Activated gamma-delta T cell (primary cell): ENCODE results near the gene TMEM255B.

ENCODE experiments used
- DNase-seq: peaks from one replicate; lab custom pipeline; 2025; lab: John Stamatoyannopoulos, UW

The TMEM255B gene

DNA sequence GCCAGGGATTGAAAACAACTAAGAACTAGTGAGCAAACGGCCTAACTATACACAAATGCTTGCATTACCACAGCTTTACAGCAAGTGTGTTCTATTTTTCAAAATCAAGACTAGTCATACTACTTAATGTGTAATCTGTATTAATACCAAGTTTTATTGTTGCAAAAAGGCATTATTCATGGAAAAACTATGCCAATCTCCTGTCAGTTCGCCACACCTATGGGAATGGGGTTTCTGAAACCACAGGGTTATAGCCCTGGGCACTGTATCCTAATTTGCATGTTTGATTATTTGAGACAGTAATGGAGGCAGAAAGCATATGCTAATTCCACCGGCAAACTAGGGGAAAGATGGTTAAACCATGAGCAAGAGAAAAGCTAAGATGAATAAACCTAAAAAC, 90.5 kb downstream of the TMEM255B start:
- DNase-seq = no peak

- DNase-seq = no peak
Measured at GRCh38 chr13:113849981-113850721, 91.1 kb downstream of the TMEM255B start.

GRCh38 chr13:113850722-113851479, 91.9 kb downstream of the TMEM255B start:
- DNase-seq = no peak

DNA sequence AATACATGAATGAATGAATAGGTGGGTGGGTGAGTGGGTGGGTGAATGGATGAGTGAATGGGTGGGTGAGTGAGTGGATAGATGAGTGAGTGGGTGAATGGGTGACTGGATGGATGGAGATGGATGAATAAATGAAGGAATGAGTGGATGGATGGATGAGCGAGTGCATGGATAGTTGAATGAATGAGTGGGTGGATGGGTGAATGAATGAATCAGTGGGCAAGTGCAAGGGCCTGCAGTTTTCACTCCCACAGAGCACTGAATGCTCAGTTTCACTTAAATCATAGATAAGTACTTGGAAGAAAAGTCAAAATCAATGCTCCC, 92.4 kb downstream of the TMEM255B start:
- no peak for DNase-seq

- no peak for DNase-seq
Measured at GRCh38 chr13:113851826-113852535, 93.0 kb downstream of the TMEM255B start.

GRCh38 chr13:113852536-113853517, 93.8 kb downstream of the TMEM255B start:
- DNase-seq = no peak

- DNase-seq = no peak
Measured at GRCh38 chr13:113853518-113854237, 94.7 kb downstream of the TMEM255B start.

GRCh38 chr13:113854238-113855011, 95.4 kb downstream of the TMEM255B start:
- DNase-seq = no peak

- DNase-seq = no peak
Measured at GRCh38 chr13:113855012-113855921, 96.2 kb downstream of the TMEM255B start.

DNA sequence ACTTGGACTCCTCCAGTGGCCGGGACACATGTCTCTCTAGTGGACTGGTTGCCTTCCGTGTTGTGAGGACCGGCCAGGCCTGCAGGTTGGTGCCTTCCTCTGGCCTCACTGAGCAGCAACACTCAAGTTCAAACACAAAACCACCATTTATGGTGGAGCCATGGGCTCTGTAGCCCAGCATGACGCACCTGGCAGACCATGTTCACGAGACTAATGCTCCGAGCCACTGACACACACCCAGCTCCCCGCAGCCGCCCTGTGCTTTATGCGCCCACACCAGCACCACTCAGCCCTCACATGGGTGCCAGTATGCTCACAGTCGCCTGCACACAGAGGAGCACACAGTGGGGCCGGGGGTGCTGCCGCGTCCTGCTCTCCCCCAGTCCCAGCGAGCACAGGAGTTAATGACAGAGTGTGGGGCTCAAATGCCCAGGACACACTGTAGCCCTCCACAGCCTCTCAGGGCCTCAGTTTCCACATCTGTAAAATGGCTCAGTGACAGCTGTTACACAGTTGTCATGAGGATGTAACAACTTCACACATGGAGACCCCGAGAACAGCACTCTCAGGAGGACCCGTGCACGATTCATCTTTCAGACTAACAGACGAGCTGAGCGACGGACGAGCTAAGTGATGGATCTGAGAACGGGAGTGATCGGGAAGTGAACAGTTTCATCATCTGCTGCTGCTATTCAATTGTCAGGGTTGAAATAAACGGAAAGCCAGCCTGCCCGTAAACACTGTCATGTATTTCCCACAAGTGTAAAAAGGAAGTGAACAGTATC, 97.1 kb downstream of the TMEM255B start:
- no peak for DNase-seq

- no peak for DNase-seq
Measured at GRCh38 chr13:113856716-113857065, 97.7 kb downstream of the TMEM255B start.

GRCh38 chr13:113857531-113858195, 98.6 kb downstream of the TMEM255B start:
- no peak for DNase-seq

DNA sequence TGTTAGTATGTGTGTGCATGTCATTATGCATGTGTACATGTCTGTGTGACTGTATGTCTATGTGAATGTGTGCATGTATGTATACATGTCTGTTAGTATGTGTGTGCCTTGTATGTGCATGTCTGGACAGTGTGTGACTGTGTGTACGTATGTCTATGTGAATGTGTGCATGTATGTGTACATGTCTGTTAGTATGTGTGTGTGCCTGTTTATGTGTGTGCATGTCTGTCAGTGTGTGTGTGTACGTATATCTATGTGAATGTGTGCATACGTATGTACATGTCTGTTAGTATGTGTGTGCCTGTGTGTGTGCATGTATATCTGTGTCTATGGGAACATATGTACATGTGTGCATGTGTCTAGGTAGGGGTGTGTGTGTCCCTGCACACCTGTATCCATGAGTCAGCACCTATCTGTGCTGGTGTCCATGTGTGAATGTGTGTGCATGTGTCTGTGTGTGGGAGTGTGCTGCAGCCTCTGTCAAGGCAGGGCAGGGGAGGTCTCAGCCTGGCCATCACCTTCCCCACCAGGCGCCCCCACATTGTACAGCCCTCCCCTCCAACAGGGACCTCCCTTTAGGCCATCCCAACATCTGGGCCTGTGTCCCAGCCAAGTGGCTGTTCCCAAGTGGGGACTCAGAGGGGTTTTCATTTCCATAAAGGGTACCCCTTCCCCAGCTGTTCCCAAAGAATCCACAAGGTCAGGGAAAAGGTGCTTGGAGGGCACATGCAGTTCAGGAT, 100.5 kb downstream of the TMEM255B start:
- no peak for DNase-seq

- no peak for DNase-seq
Measured at GRCh38 chr13:113860051-113860664, 101.1 kb downstream of the TMEM255B start.

DNA sequence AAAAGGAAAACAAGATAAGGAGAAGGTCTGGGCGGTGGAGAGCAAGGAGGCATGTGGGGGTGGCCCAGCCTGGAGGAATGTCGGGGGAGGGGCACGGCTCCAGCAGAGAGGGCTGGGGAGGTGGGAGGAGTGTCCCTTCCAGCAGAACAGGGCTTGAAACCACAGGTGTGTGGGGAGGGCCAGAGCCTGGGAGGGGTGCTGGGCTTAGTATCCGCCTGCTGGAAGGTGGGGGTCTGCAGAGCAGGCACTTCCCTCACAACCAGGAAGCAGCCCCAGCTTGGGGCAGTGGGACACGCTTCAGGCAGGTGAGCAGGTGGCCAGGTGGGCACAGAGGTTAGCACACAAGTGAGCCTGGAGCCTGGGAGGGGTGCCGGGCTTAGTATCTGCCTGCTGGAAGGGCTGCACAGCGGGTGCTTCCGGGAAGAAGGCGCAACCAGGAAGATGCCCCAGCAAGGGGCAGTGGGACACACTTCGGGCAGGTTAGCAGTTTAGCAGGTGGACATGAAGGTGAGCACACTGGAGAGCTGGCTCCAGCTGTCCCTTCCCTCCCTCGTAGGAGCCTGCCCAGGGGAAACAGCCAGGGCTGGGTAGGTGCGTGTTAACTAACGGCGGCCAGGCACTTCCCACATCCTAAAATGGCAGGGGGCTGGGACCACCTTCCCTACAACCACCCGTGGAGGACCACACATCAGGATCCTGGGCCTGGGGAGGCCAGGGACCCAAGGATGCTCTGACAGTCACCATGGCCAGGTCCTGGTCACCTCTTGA, 101.8 kb downstream of the TMEM255B start:
- DNase-seq = no peak
